ENCODE measurements around the gene MAPK10. TPM values are rescaled to one million over a fixed set of nuclear protein-coding genes. Genes with fewer than 3 reads are reported as not detected.

Gene MAPK10
- total RNA-seq, 1 experiment from 2014 or later = 3.6 TPM

- BruUV-seq (replicated peaks) = no TSS peak
- Mint-ChIP-seq H3K9me3 (ENCODE audit: low read depth, unreplicated experiment) (no peaks in the 10 kb centered on the region), H3K4me1 (ENCODE audit: low read depth, unreplicated experiment) (no peaks in the 10 kb centered on the region), H3K36me3 (ENCODE audit: insufficient read depth, unreplicated experiment) (no peaks in the 10 kb centered on the region), H3K27ac (ENCODE audit: unreplicated experiment) (no peak overlapping the region), H3K27me3 (ENCODE audit: unreplicated experiment) (no peaks in the 10 kb centered on the region), H3K4me3 (ENCODE audit: low read depth, unreplicated experiment) (no peak overlapping the region)
- CTCF ChIA-PET = no interaction called here
- no peak for DNase-seq
- TF ChIP-seq CTCF (IDR thresholded peaks at IDR 0.05; ENCODE audit: unreplicated experiment) = no peak
- intact Hi-C loops (cut with micrococcal nuclease; ENCODE audit: unreplicated experiment) = no loop called here
Observed at GRCh38 chr4:85986266-85986665, 373.6 kb downstream of the MAPK10 start.

DNA sequence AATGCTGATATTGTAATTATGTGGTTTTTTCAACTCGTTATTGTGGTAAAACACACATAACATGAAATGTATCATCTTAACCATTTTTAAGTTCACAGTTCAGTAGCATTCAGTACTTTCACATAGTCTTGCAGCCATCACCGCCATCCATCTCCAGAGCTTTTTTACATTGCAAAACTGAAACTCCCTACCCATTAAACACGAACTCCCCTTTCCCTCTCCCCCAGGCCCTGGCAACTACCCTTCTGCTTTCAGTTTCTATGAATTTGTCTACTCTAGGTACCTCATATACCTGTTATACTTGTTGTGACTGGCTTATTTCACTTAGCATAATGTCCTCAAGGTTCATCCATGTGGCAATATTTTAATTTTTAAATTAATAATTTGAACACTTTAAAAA is 380.6 kb downstream of the MAPK10 start:
- Mint-ChIP-seq H3K9me3 (ENCODE audit: low read depth, unreplicated experiment) (no peaks in the 10 kb centered on the region), H3K27me3 (ENCODE audit: unreplicated experiment) (no peaks in the 10 kb centered on the region), H3K27ac (ENCODE audit: unreplicated experiment) (no peak overlapping the region), H3K4me1 (ENCODE audit: low read depth, unreplicated experiment) (no peaks in the 10 kb centered on the region), H3K4me3 (ENCODE audit: low read depth, unreplicated experiment) (no peak overlapping the region), H3K36me3 (ENCODE audit: insufficient read depth, unreplicated experiment) (no peaks in the 10 kb centered on the region)
- TF ChIP-seq CTCF (IDR thresholded peaks at IDR 0.05; ENCODE audit: unreplicated experiment) = no peak
- CTCF ChIA-PET = no interaction called here
- intact Hi-C loops (cut with micrococcal nuclease; ENCODE audit: unreplicated experiment) = no loop called here
- no TSS peak for BruUV-seq (replicated peaks)
- no peak for DNase-seq

- Mint-ChIP-seq H3K4me1 (ENCODE audit: low read depth, unreplicated experiment) (no peaks in the 10 kb centered on the region), H3K36me3 (ENCODE audit: insufficient read depth, unreplicated experiment) (no peaks in the 10 kb centered on the region), H3K27me3 (ENCODE audit: unreplicated experiment) (no peaks in the 10 kb centered on the region), H3K4me3 (ENCODE audit: low read depth, unreplicated experiment) (no peak overlapping the region), H3K9me3 (ENCODE audit: low read depth, unreplicated experiment) (no peaks in the 10 kb centered on the region), H3K27ac (ENCODE audit: unreplicated experiment) (no peak overlapping the region)
- no peak for DNase-seq
- no TSS peak for BruUV-seq (replicated peaks)
- CTCF ChIA-PET = interaction anchor here (3.7 kb wide), 1 partner anchor 174 kb away, joined by 47 read pairs; no protein-coding TSS in a partner anchor
- TF ChIP-seq CTCF (IDR thresholded peaks at IDR 0.05; ENCODE audit: unreplicated experiment) = no peak
- intact Hi-C loops (cut with micrococcal nuclease; ENCODE audit: unreplicated experiment) = no loop called here
Observed at GRCh38 chr4:85970535-85970934, 389.3 kb downstream of the MAPK10 start.

DNA sequence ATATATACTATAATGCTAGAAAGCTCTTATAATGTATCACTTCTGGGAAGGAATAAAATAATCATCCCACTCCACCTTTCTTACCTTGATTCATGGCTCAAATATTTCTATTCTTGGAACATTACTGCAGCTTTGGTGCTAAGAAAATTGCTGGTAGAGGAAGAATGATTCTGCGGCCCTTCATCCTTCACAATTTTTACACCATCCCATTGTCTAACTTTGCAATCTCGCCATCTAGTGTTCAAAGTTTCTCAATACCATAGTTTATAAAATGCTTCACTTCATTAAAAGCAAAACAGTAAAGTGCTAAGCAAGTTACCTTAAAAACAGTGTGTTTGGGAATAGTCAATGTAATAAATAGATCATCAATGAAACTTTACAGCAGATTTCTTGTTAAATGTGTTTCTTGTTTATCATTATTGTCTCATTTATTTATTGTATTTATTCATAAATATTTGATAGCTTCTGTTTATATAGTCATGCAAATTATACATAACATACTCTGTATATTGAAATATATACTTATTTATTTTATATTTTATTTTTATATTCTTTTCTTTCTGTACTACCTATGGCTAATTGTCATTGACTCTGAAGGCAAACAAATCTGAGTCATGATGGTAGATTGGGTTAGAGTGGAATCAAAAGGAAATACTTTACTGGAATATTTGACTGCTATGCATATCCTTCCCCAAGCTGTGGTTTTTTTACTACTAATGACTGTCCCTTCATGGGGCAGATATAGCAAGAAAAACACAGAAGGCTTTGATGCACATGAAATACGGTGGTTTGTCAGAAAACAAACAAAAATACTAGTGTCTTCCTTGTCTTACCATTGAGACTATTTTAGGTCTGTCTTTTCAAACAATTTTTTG is 390.7 kb downstream of the MAPK10 start:
- DNase-seq = no peak
- no peak for TF ChIP-seq CTCF (IDR thresholded peaks at IDR 0.05; ENCODE audit: unreplicated experiment)
- H3K4me1 Mint-ChIP-seq (ENCODE audit: low read depth, unreplicated experiment) = peaks cover 6% of the 10 kb centered on the region
- H3K4me3 Mint-ChIP-seq (ENCODE audit: low read depth, unreplicated experiment) = no peak overlapping the region
- BruUV-seq (replicated peaks) = no TSS peak
- H3K27me3 Mint-ChIP-seq (ENCODE audit: unreplicated experiment) = no peaks in the 10 kb centered on the region
- H3K27ac Mint-ChIP-seq (ENCODE audit: unreplicated experiment) = no peak overlapping the region
- H3K36me3 Mint-ChIP-seq (ENCODE audit: insufficient read depth, unreplicated experiment) = no peaks in the 10 kb centered on the region
- CTCF ChIA-PET = interaction anchor here (1.0 to 3.7 kb wide), 3 partner anchors 39 to 172 kb away, joined by 3 to 47 read pairs (median 5); no protein-coding TSS in a partner anchor
- H3K9me3 Mint-ChIP-seq (ENCODE audit: low read depth, unreplicated experiment) = no peaks in the 10 kb centered on the region
- intact Hi-C loops (cut with micrococcal nuclease; ENCODE audit: unreplicated experiment) = loop anchor here (1.0 to 10.0 kb wide), 3 partner anchors 94 to 172 kb away; no protein-coding TSS in a partner anchor

Measured in Calu3 (cell line).